LoVo (cell line): ENCODE results near the gene OAF.
"Not testable (repeated sequence)": the region's sequence is repeated elsewhere in the genome, so short reads cannot be mapped to it uniquely, and the experiment has no call there.

ENCODE experiments used
- DNase-seq: peaks from one replicate; pipeline ENCODE4 v3.0.0-alpha.2; 2016; ENCODE audit warnings: low spot score

The OAF gene

DNA sequence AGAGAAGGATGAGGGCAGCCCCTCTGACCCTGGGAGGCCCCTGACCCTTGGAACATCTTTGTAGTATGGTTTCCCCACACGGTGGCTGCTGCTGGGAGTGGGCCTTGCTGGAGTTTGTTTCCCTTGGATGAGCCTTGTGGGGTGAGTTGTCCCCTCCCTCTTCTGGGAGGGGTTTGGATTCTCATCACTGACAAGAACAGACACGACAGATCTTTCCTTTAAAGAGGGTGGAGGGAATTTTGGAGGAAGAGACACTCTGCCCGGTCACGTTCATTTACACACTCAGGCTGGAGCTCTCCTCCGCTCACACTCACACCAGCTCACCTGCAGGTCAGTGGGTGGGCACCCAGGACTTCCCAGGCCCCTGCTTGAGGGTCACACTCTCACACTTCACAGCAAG, 60.8 kb downstream of the OAF start:
- no peak for DNase-seq

DNA sequence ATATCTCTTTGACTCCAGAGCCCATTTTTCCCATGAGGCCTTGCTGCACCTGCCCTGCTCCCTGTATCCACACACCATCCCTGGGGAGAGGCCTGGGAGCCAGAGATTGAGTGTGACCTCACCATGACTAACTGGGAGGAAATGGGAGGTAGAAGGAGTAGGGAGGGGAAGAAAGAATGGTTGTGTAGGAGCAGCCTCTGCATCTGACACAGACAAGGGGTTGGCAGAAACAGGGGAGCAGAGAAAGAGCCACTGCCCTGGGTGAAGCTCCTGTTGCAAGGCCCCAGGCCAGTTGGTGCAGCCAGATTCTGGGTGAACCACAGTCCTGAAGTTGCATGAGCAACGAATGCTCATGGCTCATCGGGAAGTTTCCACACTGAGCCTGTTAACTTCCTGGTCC, 61.5 kb downstream of the OAF start:
- DNase-seq, result peak; percentile 20

DNA sequence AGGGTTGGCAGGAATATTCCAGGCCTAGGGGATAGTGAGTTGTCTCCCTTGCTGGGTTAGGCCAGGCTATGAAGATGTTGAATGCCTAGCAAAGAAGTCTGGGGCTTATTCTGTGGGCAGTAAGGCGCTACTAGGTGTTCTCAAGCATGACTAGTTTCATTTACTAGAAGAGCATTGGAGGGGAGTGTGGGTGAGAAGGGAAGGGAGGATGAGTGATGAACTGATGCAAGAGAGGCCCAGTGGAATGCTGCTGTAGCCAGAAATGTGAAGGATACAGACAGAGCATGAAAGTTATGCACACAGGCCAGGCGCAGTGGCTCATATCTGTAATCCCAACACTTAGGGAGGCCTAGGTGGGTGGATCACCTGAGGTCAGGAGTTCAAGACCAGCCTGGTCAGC, 62.6 kb downstream of the OAF start:
- DNase-seq, result no peak

DNA sequence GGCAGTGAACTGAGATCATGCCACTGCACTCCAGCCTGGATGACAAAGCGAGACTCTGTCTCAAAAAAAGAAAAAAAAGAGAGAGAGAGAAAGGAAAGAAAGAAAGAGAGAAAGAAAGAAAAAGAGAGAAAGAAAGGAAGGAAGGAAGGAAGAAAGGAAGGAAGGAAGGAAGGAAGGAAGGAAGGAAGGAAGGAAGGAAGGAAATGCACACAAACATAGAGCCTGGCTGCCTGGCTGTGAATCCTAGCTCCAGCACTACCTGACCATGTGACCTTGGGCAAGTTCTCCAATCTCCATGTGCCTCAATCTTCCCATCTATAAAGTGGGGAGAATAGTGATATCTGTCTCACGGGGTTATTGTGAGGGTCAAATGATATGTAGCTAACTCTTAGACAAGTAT, 63.1 kb downstream of the OAF start:
- not testable (repeated sequence) for DNase-seq

DNA sequence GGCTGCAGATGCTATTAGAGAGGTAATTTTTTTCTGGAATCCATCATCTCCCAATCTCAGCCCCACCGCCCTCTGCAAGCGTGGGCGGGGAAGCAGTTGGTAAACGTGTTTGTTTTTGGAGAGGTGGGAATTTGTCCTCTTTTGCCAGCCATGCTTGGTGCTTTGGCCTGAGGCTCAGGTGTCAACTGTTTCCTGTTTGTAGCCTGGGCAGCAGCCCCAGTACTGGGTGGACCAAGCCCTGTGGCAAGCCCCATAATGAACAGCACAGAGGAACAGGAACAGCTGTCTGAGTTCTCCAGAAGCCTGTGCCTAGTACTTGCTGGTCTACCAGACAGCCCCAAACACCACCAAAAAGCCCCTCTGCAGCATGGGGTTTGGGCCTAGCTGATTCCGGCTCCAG, 68.7 kb downstream of the OAF start:
- no peak for DNase-seq
